HG02571 (cell line): ENCODE data around the gene LIPA.
"Not testable (repeated sequence)": the region's sequence is repeated elsewhere in the genome, so short reads cannot be mapped to it uniquely, and the experiment has no call there.

Experiments used
- ATAC-seq: cut with Tn5 transposase; IDR thresholded peaks from one replicate; pipeline ENCODE4 v1.9.1; 2021; ENCODE audit warnings: mild to moderate bottlenecking, moderate library complexity; ENCODE audit not compliant: unreplicated experiment

Gene LIPA

DNA sequence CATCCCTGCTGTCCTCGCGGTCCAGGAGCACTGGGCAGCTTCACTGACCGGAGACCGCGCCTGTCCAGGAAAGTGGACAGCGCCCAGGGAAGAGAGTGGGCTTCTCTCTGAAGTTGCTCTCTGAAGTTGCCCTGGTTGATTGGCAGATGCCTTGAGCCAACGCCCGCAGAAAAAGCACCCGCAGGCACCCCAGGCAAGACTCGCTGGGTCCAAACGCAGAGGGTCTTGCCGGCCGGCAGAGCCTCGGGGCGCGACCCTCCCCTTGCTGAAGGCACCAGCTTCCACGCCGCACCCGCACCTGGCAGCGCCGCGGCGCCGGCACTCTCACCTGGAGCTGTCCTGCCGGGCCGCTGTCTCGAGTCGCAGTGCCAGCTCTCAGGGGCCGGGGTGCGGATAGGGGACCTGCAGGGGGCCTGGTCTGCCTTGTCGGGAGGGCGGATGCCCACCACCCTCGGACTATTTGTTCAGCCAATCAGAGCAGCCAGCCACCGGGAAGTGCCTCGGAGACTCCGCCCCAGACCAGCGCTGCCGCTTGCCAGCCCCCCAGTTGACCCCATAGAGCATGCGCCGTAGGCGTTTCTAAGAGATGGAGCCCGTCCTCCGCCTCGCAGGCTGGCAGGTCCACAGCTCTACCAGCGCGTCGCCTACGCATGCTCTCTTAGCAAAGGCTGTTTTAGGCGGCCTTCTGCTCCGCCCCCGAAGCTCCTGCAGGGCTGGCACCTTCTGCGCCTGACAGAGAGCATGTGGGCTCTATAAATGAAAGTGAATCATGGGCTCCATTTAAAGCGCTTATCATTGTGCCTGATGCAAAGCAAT lies at the start of gene LIPA:
LIPA (minus strand) TSS at position 367 of the 816 bp plus-strand sequence. CDS start 4,127 bp downstream, outside the sequence.
- peak; percentile 97 for ATAC-seq

DNA sequence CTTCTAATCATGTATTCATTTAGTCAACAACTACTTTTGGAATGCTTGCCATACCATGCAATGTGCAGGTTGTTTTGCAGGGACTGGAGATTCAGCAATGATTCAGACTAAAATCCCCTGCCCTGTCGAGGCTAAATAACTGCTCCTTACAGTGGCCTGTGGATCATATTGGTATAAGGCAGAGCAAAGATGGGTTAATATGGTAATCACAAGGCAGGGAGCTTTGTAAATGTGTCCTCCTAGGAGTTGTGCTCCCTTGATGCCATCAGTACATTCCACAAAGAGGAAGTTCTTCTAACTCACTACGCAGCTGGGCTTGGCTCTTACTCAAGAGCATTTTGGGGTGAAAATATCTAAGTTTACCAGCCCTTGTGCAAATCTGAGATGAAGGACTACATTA lies 49.7 kb upstream of the LIPA start:
- no peak for ATAC-seq

DNA sequence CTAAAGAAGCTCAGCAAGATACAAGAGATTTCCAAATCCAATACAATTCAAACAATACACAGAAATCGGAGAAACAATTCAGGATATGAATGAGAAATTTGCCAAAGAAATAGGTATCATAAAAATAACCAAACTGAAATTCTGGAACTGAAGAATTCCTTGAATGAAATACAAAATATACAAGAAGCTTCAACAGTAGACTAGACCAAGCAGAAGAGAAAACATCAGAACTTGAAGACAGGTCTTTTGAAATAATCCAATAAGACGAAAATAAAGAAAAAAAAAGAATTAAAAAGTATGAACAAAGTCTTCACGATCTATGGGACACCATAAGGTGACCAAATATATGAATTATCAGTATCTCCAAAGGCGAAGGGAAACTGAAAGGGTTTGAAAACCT lies 47.5 kb upstream of the LIPA start:
- ATAC-seq: no peak

DNA sequence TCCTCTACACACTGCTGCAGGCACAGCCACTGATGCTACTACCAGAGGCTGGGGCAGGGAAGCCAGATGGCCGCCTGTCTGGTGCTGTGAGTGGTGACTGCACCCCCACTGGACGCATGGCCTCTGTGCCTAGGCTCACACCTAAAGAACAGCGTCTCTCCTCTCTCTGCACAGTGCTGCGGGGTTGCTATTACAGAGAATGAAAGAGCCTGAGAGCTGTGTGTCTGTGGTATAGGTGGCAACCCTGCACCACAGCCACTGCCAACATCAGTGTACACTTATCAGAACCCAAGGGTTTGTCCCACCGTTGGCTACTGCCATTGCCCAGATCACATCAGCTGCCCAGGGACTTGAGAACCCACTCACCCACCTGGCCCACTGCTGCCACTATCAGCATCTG lies 46.2 kb upstream of the LIPA start:
- ATAC-seq: no peak

DNA sequence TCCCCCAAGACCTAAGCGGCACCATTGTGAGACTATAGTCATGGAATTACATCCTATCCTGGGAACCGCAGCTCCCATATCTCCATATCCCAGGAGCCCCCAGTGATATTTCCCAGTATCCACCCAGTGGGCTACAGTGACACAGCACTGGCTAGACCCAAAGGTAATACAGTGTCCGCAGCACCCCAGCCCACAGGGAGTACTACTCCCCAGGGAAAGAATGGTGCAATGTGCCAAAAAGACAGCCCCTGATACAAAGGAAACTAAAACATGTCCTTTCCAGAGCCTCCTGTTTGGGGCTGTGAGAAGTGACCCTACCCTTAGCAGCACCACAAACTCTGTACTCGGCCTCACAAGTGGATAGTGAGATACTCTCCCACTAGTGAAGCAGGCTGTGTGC lies 45.8 kb upstream of the LIPA start:
- no peak for ATAC-seq

DNA sequence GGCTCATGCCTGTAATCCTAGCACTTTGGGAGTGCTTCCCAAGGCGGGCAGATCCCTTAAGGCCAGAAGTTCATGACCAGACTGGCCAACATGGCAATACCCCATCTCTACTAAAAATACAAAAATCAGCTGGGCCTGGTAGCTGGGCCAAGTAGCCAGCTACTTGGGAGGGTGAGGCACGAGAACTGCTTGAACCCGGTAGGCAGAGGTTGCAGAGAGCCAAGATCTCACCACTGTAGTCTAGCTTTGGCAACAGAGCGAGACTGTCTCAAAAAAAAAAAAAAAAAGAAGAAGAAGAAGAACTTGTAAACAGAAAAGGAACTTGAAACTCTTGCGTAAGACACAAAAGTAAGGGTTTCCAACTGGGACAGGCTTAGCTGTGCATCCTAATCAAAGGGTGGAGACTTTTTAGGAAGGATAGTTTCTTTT lies 44.7 kb upstream of the LIPA start:
- no peak for ATAC-seq

DNA sequence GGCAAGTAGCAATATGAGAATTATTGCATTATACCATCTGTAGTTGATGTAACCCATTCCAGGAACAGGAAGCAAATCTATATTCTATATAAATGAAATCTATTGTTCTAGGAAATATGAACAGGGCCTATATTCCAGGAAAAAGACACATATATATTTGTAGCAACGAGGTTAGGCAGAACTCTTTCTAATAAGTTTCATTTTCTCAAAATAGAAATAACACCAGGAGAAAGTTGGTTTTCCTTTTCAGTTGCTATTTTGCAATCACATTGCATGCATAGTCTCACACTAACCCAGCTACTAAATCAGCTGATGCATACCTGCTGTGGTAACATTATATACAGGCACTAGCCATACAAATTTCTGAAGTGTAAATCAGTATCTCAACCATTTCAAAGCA lies 44.0 kb upstream of the LIPA start:
- ATAC-seq: no peak

DNA sequence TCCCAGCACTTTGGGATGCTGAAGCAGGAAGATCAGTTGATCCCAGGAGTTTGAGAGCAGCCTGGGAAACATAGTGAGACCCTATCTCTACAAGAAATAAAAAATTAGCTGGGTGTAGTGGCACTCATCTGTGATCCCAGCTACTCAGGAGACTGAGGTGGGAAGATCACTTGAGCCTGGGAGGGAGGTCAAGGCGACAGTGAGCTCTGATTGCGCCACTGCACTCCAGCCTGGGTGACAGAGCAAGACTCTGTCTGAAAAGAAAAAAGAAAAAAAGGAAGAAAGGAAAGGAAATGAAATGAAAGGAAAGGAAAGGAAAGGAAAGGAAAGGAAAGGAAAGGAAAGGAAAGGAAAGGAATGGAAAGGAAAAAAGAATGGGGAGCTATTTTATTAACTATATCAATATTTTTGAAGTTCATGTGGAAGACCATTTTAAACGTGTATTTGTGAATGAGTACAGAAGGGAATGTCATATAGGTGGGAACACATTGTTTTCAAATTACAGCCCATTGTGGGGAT lies 43.2 kb upstream of the LIPA start:
- ATAC-seq: no peak

DNA sequence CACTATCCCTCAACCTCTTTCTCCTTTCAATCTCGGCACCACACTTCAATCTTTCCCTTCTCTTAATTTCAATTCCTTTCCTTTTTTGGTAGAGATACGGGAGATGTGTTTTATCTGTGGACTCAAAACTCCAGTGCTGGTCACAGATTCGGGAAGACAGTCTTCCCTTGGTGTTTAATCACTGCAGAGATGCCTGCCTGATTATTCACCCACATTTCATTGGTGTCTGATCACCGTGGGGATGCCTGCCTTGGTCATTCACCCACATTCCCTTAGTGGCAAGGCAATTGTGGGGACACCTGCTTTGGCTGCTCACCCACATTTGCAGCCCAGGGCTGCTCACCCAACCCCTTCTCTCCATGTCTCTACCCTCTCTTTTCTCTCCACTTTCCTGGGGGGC lies 33.7 kb upstream of the LIPA start:
- not testable (repeated sequence) for ATAC-seq

DNA sequence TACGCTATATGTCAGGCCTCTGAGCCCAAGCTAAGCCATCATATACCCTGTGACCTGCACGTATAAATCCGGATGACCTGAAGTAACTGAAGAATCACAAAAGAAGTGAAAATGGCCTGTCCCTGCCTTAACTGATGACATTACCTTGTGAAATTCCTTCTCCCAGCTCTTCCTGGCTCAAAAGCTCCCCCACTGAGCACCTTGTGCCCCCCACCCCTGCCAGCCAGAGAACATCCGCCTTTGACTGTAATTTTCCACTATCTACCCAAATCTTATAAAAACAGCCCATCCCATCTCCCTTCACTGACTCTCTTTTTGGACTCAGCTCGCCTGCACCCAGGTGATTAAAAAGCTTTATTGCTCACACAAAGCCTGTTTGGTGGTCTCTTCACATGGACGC lies 33.1 kb upstream of the LIPA start:
- ATAC-seq: not testable (repeated sequence)

DNA sequence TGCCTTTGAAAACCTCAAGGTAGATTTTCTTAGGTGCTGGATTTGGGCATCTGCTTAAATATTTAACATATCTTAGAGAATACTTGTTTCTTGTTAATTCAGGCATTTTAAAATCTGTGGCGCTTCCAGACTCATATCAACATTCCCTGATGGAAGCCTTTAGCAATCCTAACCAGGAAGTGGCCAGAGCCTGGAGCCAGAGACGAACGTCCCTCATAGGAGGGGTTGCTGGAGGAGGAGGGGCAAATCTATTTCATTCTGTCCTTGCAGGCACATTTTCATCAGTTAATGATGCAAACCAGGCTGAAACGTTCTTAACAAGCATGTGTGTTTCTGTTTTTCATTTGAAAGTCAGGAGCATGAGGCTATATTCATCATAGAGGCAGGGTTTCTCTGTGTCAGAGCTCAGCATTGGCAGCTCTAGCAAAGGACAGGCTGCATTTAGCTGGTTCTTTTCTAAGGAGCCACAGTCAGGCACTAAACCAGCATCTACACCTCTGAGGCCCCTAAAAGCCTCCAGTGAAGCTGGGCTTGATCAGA lies 32.4 kb upstream of the LIPA start:
- ATAC-seq: no peak

DNA sequence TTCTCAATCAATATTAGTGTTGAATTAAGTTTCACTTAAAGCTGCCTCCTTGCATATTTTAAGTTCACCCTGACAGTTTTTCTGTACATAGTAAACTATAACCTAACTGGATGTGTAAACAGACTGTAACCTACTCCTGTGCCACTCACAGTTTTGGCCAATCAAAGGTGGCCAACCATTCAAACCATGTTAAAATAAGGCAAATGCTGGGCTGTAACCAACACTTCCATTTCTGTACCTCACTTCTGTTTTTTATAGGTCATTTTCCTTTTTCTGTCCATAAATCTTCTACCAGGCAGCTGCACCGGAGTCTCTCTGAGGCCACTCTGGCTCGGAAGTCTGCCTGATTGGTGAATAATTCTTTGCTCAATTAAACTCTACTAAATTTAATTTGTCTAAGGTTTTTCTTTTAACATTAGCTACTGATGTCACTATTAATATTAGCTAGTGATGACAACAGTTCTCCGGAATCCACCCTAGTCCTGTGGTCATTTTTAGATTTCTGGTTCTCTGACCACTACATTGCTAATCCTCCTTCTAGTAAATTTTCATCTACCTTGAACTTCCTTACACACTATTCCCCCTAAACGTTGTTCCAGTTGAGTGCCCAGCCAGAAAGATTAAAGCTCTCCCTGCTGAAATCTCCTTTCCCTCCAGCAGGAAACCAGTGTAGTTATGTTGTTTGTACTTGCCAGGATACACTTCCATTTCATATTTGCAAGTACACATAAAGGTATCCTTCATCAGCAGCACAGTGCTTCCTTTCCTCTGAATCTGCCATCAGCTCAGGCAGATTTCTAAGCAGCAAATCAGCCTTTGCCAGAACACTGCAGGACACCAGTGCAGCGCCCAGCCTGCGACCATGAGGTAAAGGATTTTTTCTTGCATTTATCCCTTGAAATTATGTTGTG lies 31.7 kb upstream of the LIPA start:
- ATAC-seq: no peak

DNA sequence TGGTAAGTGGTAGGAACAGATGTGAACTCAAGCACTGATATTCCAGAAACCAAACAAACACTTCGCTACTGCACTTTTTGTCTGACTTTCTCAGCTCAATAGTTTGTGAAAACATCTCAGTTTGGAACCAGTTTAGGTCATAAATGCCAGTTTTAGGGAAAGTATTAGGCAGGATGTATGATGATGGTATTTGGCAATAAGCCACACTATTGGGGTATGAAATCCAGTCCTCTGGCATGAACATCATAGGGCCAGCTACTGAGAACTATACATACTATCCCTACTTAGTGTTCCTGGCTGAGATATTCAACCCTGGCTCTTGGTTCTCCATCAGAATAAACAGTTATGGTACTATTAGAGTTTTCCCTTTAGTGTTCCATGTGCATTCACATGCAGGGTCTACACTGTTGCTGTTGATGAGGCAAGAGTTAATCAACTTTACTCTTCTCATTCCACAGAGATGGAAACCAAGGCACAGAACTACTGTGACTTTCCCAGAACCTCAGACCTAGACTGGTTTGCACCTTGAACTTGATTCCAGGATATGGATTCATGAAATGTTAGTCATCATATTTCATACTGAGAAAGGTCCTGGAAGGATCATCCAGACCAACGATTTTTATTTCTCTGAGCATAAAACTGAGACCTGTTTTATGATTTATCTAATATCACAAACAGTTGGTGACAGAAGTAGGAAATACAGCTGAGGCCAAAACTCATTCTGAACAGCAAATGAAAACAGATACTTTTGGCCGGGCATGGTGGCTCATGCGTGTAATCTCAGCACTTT lies 30.2 kb upstream of the LIPA start:
- no peak for ATAC-seq

DNA sequence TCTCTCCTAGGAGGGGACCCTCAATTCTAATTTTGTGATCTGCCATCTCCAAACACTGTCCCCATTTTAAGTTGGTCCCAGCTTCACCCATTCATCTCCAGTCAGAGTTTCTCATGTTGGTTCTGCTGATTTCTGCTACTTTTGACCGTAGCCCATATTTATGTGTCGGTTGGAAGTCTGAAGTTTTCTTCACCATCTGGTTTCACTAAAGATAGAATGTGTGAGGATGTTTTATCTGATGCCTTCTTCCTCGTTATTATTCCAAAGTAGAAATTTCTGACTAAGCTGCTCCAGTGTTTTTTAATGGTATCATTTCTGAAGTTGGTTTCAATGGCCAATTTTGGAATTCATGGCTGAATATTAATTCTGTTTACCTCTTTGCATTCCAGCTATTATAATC lies 28.9 kb upstream of the LIPA start:
- no peak for ATAC-seq

DNA sequence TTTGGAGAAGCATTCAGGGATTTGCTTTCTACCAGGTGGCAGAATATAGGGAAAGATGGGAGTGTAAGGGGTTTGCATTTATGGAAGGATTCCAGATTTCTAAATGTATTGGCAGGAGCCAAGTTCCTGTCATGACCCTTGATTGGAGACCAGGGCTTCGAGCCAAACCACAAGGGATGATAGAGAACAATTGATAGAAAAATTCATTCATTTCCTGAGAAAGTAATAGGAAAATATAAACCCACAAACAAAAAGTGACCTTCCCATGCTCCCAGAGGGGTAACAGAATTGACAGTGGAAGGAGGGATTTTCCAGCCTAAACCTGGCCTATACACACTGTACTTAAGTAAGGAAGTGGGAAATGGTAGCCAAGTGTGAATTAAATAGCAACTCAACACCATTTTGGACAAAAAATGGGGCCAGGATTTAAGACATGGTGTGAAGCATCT lies 27.9 kb upstream of the LIPA start:
- ATAC-seq: no peak

DNA sequence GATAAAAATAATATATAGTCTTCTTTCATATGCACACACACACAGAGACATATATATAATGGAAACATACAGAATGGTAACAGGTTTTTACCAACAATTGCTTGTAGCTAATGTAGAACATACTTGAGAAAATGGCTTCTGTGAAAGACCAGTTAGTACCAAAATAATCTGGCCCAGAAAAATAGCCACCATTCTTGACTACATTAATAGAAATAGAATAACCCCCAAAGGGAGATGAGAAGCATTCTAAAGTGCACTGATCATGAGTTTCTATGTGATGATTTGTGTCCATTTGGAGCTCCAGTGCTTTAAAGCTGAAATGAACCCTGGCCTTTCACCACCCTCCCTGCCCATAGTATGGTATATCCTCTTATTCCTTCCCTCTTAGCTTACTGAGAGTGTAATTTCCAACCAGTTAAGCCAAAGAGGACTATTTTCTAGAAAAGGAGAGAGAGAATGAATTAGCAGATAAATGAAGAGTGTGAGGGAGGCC lies 27.4 kb upstream of the LIPA start:
- no peak for ATAC-seq

DNA sequence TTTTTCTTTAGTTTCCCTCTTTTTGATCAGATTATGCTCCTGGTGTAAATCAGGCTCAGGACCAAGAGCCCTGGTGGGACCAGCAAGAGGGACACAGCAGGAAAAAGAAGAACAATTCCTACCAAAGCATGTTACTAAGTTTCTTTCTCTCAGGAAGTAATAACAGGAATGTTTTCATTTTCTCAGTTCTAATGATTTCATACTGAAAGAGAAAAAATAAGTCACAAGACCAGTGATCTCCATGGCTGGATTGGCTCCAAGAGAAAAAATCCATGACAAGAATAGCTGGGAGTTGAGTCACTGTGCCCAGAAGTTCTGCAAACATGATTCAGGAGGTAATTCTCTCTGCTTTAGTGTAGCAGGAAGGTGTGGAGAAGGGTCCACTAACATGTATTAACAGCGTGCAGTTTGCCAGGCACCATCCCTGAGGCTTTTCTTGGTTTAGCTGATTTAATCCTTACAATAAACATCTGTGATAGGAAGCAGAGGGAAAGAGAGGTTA lies 26.5 kb upstream of the LIPA start:
- ATAC-seq: no peak

DNA sequence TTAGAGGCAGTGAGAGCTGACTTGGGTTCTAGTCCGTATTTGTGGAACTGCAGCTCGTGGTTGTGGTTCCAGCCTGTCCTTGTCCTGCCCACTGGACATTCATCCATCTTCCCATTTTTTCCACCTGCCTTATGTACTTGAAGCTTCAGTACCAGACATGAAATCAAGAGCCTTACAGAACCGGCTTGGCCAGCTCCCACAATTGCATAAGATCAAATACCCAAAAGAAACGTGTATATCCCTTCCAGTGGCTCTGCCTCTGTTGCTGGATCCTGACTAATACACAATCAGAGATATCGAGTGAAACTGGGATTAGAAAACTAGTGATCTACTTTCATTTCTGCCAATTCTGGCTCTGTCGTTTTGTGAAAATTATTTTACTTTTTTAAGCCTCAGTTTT lies 23.8 kb upstream of the LIPA start:
- no peak for ATAC-seq

DNA sequence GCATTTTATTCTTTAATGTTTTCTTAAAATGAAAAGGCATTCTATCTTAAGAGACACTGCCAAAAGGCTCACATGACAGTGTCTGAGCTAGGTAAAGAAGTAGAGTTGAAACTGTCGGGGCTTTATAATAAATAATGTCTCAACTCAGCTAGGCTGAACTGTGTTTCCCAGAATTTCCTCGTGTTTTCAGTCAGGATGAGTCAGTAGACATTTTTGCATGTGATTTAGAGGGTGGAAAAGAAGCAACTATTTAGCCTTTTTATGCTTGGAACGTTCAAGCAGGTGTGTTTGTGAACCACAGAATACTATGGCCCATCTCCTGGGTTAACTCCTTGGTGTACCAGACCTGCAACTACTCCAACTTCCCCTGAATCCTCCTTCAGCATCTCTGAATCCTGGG lies 23.4 kb upstream of the LIPA start:
- no peak for ATAC-seq

DNA sequence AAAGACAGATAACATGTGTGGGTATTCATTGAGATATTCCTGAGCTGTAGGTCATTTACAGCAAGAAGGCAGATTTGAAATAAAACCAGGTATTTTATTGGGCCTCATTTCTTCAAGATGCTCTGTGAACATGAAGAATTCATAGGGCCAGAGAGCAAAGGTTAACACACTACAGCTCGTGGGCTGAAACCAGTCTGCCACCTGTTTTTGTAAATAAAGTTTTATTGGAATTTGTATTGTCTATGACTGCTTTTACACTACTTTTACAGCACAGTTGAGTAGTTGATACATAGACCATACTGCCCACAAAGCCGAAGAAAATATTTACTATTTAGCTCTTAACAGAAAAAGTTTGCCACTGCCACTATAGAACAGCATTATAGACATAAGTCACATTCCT lies 22.1 kb upstream of the LIPA start:
- ATAC-seq: no peak
